Ovary (tissue), 9 donors: ENCODE measurements around the gene ZNF519. TPM values are rescaled to one million over a fixed set of nuclear protein-coding genes. Genes with fewer than 3 reads are reported as not detected.
"Not testable (repeated sequence)": the region's sequence is repeated elsewhere in the genome, so short reads cannot be mapped to it uniquely, and the experiment has no call there.

Experiments
- DNase-seq, 5 donors: peaks; one replicate each; pipeline ENCODE4 v3.0.0-alpha.2; 2019 to 2020
- H3K27ac ChIP-seq, 2 donors: fragments of 200-600 bp; one replicate each; pipeline versions ENCODE4 v1.5.1 to v1.8.0; 2019 to 2022
- H3K27me3 ChIP-seq: fragments of 200-600 bp; one replicate; pipeline ENCODE4 v1.8.0; 2022
- H3K36me3 ChIP-seq: fragments of 200-600 bp; sonication (generic); one replicate; pipeline ENCODE4 v1.5.1; 2019
- H3K4me1 ChIP-seq: one replicate; pipeline ENCODE4 v1.8.1; 2013; ENCODE audit warnings: mild to moderate bottlenecking, moderate library complexity; ENCODE audit not compliant: insufficient read depth
- H3K4me3 ChIP-seq: fragments of 200-600 bp; sonication (generic); one replicate; pipeline ENCODE4 v1.5.1; 2017
- H3K9me3 ChIP-seq, 2 donors: fragments of 200-600 bp in 1 of 2; sonication (generic) in 1 of 2; one replicate each; pipeline versions ENCODE4 v1.5.1 to v1.8.1; 2013 to 2019; ENCODE audit warnings: mild to moderate bottlenecking in 1 of 2, moderate library complexity in 1 of 2
- WGBS, 3 donors: extraction: QIAGEN DNeasy Blood & Tissue Kit in 1 of 3; methylation state at CpG; one replicate each; pipeline versions ENCODE4 v1.1.5 to v1.1.7; 2013 to 2017; 5-methylcytosine and 5-hydroxymethylcytosine counted together
- intact Hi-C, 4 donors: fragments of 100-400 bp; cut with DNase I; formaldehyde crosslinking; loops; one replicate each; pipeline versions ENCODE4 v1.11.0 to v1.15.1; 2022 to 2023
- polyA plus RNA-seq, 2 donors: library from polyadenylated mRNA; stranded (reverse); fragments of 200-250 nt in 1 of 2; fragments of 350-450 nt in 1 of 2; fragmentation: Illumina TruSeq in 1 of 2; extraction: RNeasy Lipid Tissue Mini Kit (QIAGEN cat#74804) in 1 of 2; gene quantifications; one replicate each; pipeline ENCODE4 v1.2.3, GENCODE V29; 2013 to 2014
- total RNA-seq, 7 donors: library from RNA; depleted of rRNA in 2 of 7; stranded (reverse); fragments of >200 nt in 2 of 7; fragmentation: NEBNext Ultra II Directional in 3 of 7; extraction: Animal tissue kit (Norgen Biotek cat#: 25700) in 3 of 7; gene quantifications; one replicate each; pipeline versions ENCODE4 v1.1.0 to v1.2.4, GENCODE V29; 2016 to 2023
- donor health status: DM: no; HTN: no; CAD: no; lungs with moderate emphysema.
- donor health status: DM: no; HTN: no; CAD: no.
- donor health status: Bipolar disorder and iron deficiency.
- donor health status: DM: yes; HTN: yes; CAD: no.
- donor health status: DM: no; HTN: no; CAD: no.
- donor health status: DM: yes; HTN: yes; CAD: no.

ZNF519 gene
- total and polyA plus RNA-seq, 9 donors: 5.1 to 13.1 (median 8.9) TPM

DNA sequence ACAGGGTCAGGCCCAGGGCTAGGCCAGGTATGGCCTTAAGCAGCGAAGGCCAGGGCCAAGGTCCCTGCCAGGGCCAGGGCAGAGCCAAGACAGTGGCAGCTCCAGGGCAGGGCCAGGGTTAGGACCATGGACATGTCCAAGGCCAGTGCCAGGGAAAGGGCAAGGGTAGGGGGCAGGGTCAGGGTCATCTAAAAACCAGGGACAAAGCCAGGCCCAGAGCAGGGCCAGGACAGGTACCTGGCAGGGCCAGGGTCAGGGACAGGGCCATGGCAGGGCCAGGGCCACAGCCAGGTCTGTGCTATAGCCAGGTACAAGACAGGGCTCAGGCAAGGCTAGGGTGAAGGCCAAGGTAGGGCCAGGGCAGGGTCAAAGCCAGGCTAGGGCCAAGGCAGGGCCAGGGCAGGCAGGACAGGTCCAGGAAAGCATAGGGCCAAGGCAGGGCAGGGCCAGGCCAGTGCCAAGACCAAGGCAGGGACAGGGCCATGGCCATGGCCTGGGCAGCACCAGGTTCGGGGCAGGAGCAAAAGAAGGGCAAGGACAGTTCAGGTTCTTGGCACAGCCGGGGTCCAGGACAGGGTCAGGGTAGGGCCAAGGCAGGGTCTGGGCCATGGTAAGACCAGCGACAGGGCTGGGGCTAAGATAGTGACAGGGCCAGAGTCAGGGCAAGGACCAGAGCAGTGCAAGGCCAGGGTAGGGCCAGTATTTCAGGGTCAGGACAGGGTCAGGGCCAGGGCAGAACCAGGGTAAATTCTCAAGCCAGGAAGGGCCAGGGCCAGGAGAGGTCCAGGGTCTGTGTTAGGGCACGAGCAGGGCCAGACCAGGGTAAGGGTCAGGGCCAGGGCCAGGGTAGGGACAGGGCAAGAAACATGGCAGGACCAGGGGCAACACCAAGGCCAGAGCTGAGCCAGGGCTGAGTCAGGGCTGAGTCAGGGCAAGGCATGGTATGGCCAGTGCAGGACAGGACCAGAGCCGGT lies 40.2 kb upstream of the ZNF519 start:
- H3K9me3 ChIP-seq, H3K4me3 ChIP-seq, H3K36me3 ChIP-seq, H3K4me1 ChIP-seq, H3K27ac ChIP-seq, H3K27me3 ChIP-seq, DNase-seq, intact Hi-C loops: not testable (repeated sequence)
- 75 to 81% (median 77%) methylated on average over 6 of the region's 6 CpGs for WGBS, 3 donors

DNA sequence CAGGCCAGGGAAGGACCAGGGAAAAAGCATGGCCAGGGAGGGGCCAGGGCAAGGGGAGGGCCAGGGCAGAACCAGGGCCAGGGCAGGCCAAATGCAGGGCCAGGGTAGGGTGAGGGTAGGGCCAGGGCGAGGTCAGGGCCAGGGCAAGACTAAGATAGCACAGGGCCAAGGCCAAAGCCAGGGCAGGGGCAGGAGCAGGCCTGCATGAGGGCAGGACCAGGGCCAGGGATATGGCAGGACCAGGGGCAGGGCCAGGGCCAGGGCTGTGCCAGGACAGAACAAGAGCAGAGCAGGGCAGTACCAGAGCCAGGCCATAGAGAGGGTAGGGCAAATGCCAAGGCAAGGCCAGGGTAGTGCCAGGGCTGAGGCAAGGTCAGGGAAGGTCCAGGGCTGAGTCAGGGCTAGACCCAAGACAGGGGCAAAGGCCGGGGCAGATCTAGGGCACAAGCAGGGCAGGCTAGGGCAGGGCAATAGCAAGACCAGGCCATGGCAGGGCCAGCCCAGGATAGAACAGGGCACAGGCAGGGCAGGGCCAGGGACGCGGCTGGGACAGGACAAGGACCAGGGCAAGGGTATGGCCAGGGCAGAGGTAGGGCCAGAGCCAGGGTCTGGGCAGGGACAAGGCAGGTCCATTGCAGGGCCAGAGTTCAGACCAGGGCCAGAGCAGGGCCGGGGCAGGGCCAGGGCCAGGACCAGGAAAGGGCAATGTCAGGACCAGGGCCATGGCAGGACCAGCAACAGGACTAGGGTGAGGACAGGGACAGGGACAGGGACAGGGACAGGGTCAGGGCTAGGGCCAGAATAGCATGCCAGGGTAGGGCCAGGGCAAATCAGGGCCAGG lies 39.3 kb upstream of the ZNF519 start:
- H3K27ac ChIP-seq, DNase-seq, H3K9me3 ChIP-seq, H3K4me1 ChIP-seq, H3K4me3 ChIP-seq, intact Hi-C loops, H3K36me3 ChIP-seq, H3K27me3 ChIP-seq: not testable (repeated sequence)
- WGBS, 3 donors: 85 to 92% (median 91%) methylated on average over 5 of the region's 5 CpGs

DNA sequence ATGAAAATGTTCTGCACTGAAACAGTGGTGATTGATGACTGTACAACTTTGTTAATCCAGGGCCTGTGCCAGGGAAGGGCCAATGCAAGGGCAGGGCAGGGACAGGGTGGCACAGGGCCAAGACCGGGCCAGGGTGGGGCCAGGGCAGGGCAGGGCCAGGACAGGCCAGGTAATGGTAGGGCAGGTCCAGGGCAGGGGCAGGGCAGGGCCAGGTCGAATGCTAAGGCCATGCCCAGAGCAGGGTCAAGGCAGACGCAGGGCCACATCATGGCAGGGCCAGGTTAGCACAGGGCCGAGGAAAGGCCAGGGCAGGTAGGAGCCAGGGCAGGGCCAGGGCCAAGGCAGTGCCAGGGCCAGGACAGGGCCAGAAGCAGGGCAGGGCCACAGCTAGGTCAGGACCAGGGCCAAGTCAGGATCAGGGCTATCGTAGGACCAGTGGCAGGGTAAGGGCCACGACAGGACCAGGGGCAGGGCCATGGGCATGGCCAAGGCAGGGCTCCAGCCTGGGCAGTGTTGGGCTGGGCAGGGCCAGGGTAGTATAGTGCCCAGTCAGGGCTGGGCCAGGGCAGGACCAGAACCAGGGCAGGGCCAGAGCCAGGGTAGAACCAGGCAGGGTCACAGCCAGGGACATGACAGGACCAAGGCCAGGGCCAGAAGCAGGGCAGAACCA lies 38.3 kb upstream of the ZNF519 start:
- H3K9me3 ChIP-seq, intact Hi-C loops, H3K4me3 ChIP-seq, H3K4me1 ChIP-seq, H3K27ac ChIP-seq, H3K27me3 ChIP-seq, H3K36me3 ChIP-seq: not testable (repeated sequence)
- peak in 1 of 5 donors; percentile 7 for DNase-seq
- WGBS, 3 donors: 66 to 85% (median 78%) methylated on average over 4 to 6 of the region's 6 CpGs

DNA sequence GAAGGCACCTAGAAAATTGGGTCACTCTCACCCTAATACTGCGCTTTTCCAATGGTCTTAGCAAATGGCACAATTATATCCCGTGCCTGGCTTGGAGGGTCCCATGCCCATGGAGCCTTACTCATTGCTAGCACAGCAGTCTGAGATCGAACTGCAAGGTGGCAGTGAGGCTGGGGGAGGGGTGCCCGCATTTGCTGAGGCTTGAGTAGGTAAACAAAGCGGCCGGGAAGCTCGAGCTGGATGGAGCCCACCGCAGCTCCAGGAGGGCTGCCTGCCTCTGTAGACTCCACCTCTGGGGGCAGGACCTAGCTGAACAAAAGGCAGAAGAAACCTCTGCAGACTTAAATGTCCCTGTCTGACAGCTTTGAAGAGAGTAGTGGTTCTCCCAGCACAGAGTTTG lies 30.7 kb upstream of the ZNF519 start:
- H3K27me3 ChIP-seq, DNase-seq, H3K27ac ChIP-seq, H3K9me3 ChIP-seq, H3K4me3 ChIP-seq, intact Hi-C loops, H3K36me3 ChIP-seq, H3K4me1 ChIP-seq: not testable (repeated sequence)
- WGBS, 3 donors: 59 to 76% (median 62%) methylated on average over 8 of the region's 8 CpGs

DNA sequence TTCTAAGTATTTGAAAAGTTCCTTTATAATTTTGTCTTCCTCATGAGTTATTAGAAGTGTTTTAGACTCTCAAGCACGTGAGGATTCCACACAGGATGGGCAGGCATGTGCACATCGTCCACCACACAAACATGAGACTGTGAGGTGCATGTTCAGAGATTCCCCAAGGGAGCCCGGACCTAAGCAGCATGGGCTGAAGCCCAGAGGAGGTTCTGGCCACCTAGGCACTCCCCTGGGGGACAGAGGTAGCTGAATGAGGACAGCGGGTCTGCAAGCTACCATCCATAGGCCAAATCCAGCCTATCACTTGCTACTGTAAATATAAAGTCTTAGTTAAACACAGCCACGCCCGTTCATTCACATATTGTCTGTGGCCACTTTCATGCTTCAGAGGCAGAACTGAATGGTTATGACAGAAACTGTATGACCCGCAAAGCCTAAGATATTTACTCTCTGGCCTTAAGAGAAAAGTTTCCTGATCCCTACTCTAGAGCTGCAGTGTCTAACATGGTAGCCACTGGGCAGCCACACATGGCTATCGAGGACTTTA lies 19.4 kb upstream of the ZNF519 start:
- WGBS, 3 donors: 78 to 87% (median 85%) methylated on average over 8 of the region's 8 CpGs
- H3K4me1 ChIP-seq, H3K4me3 ChIP-seq, H3K27ac ChIP-seq, H3K27me3 ChIP-seq, DNase-seq, H3K9me3 ChIP-seq, H3K36me3 ChIP-seq, intact Hi-C loops: not testable (repeated sequence)

DNA sequence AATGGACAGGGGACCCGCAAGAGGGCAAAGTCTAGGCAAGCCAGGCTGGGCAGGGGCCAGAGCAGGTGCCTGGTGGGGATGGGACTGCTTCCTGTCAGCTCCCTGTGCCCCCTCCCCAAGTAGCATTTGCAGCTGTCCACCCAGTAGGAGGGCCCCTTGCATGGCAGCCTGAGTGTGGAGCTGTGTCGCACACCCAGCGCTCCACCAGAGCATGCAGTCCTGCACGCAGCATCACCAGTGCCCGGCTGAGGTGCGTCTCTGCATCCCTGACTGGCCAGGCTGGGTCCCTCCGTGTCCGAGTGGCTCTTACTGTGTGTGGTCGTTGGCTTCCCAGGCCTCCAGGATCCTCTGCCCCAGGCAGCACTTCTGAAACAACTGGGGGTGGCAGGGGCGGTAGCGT lies 18.5 kb upstream of the ZNF519 start:
- H3K9me3 ChIP-seq, H3K27me3 ChIP-seq, H3K36me3 ChIP-seq, DNase-seq, intact Hi-C loops, H3K4me1 ChIP-seq, H3K27ac ChIP-seq, H3K4me3 ChIP-seq: not testable (repeated sequence)
- 84 to 93% (median 88%) methylated on average over 11 of the region's 11 CpGs for WGBS, 3 donors

DNA sequence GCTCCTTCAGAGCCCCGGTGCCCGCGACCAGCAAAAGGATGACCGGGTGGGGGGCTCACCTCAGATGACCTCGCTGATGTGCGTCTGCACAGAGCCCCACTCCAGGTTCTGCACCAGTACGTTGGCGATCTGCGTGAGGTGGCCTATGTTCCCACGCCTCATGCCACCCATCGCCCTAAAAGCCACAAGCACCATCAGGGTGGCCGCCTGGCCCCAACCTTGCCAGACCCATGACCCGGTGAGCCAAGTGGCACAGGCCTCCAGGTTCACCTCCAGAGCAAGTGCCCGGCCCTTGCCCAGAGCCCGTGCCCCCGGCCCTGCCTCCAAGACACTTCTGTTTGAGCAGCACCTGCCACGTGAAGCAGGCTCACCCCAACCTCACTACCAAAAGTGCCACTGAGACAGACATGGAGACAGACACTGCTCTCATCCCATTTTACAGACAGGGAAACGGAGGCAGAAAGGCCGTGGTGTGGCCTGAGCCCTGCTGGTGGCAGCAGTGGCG lies 17.7 kb upstream of the ZNF519 start:
- H3K27me3 ChIP-seq, DNase-seq, H3K4me1 ChIP-seq, intact Hi-C loops, H3K27ac ChIP-seq, H3K4me3 ChIP-seq, H3K9me3 ChIP-seq, H3K36me3 ChIP-seq: not testable (repeated sequence)
- WGBS, 3 donors: 90 to 93% (median 91%) methylated on average over 17 to 20 of the region's 20 CpGs

DNA sequence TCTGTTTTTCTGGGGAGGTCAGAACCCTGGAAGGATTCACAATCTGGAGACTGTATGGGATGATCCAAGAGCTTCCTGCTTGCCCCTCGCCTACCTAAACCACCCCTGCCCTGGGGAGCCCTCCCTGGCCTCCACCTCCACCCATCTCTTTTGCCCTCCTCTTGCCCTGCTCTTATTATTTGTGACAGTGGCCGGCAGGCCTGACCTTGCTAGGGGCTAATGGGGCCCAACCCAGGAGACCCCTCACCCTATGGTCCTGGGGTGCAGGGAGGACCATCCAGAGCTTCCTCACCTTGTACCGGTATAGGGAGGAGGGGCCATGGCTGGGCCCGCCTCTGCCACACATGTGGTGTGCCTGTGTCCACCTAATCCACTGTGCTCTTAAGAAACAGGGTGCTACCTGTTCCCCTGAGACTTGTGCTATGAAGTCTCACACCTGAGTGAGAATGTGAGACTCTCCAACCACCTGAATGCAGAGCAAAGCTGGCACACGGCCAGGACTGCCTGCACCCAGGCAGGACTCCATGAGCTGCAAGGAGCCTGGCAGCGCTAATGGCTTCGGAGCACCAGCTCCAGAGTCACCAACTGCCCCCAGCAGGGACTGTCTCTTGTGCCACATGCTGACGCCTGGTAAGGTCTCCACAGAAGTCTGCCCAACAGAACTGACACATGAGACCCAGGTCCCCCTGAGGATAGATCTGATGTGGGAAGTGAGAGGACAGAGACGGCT lies 17.1 kb upstream of the ZNF519 start:
- intact Hi-C loops, H3K9me3 ChIP-seq, H3K27ac ChIP-seq, H3K36me3 ChIP-seq, DNase-seq, H3K4me3 ChIP-seq, H3K4me1 ChIP-seq, H3K27me3 ChIP-seq: not testable (repeated sequence)
- WGBS, 3 donors: 72 to 74% (median 73%) methylated on average over 9 of the region's 9 CpGs

DNA sequence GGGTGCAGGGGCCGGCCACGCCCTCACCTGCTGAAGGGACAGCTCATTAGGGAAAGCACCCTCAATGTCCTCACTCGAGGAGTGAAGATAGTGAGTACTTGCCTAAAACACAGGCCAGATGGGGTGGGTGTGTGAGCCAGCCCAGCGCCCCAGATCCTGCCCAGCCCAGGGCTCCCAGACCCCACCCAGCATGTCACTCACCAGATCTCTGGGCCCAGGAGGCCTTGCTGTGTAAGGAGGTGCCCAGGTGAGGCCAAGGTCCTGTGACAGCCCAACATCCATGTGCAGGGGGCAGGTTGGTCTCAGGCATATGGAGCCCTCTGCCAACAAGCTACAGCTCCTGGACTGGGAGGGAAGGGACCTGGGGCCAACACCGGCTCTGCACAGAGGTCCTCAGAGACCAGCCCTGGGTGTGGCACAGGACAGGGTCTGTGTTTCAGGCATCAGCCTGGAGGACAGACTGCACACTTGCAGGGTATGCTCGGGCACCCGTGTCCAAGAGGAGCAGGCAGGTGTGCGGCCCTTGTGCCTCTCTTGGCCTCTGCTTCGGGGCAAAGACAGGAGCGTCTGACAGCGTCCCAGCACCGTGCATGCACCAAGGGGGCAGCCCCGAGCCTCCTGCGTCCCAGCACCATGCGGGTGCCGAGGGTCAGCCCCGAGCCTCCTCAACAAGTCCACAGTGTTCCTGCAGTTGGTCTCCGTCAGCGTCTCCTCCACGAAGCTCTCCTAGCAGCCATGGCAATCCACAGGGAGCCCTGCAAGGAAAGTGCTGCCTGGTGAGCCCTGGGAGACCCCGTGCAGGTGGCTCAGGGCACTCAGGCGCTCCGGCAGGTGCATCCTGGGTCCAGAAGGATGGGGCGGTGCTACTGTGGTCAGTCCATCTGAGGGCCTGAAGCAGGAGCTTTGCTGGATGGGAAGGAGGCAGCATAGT lies 16.0 kb upstream of the ZNF519 start:
- intact Hi-C loops, H3K27ac ChIP-seq: not testable (repeated sequence)

DNA sequence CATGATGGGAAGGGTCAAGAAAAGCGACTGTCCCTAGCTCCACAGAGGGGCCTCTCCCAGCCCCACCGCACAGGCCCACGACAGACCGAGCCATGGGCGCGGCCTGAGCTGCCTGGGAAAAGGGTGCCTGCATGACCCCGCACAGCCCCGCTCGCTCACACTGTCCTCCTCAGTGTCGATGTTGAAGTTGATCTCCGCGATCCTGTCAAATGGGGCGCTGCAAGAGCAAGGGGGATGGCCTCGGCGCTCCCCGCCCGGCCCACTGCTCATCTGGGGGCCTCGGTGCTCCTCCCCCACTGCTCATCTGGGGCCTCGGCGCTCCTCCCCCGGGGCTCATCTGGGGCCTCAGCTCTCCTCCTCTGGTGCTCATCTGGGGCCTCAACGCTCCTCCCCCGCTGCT lies 14.5 kb upstream of the ZNF519 start:
- H3K27ac ChIP-seq, H3K4me3 ChIP-seq, H3K4me1 ChIP-seq, DNase-seq, intact Hi-C loops, H3K9me3 ChIP-seq, H3K36me3 ChIP-seq, H3K27me3 ChIP-seq: not testable (repeated sequence)
- WGBS, 3 donors: 69 to 87% (median 80%) methylated on average over 23 of the region's 23 CpGs

More for the DNA sequence above, 16.0 kb upstream of the ZNF519 start:
- not testable (repeated sequence) for H3K36me3 ChIP-seq, DNase-seq, H3K9me3 ChIP-seq, H3K27me3 ChIP-seq, H3K4me1 ChIP-seq, H3K4me3 ChIP-seq
- WGBS, 3 donors: 81 to 88% (median 86%) methylated on average over 8 to 24 of the region's 24 CpGs
